ENCODE data around the gene GOSR2.

DNA sequence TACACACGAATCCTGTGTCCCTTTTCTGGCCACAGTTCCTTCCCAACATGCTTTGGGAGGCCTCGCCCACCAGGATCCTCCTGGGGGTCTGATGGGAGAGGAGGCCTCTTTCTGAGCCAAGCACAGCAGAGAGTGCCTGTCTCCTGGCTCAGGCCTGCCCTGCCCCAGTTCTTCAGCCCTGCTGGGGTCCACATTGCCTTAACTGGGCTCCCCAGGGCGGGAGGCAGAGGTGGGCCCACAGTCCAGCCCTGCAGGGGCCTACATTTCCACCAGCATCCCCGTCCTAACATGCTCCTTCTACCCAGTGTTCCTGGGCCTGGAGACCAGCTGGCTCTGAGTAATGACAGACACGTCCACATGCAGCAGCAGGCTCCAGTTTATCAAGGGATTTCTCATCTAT is 41.9 kb upstream of the GOSR2 start:
- TF ChIP-seq FOXK2 (IDR thresholded peaks at IDR 0.05) (no peak), SP1 (IDR thresholded peaks at IDR 0.05) (no peak), BHLHE40 (IDR thresholded peaks at IDR 0.05; ENCODE audit: borderline replicate concordance) (no peak), NFRKB (IDR thresholded peaks at IDR 0.05) (no peak), ZNF384 (IDR thresholded peaks at IDR 0.05) (no peak), ARNT (IDR thresholded peaks at IDR 0.05) (no peak), SUZ12 (IDR thresholded peaks at IDR 0.05) (no peak), CTBP1 (IDR thresholded peaks at IDR 0.05; ENCODE audit: borderline replicate concordance) (no peak)
